ENCODE results near the gene COL11A2.

COL11A2 gene

GRCh38 chr6:33173535-33174180, 18.6 kb downstream of the COL11A2 start:
- no peak for FAIRE-seq

DNA sequence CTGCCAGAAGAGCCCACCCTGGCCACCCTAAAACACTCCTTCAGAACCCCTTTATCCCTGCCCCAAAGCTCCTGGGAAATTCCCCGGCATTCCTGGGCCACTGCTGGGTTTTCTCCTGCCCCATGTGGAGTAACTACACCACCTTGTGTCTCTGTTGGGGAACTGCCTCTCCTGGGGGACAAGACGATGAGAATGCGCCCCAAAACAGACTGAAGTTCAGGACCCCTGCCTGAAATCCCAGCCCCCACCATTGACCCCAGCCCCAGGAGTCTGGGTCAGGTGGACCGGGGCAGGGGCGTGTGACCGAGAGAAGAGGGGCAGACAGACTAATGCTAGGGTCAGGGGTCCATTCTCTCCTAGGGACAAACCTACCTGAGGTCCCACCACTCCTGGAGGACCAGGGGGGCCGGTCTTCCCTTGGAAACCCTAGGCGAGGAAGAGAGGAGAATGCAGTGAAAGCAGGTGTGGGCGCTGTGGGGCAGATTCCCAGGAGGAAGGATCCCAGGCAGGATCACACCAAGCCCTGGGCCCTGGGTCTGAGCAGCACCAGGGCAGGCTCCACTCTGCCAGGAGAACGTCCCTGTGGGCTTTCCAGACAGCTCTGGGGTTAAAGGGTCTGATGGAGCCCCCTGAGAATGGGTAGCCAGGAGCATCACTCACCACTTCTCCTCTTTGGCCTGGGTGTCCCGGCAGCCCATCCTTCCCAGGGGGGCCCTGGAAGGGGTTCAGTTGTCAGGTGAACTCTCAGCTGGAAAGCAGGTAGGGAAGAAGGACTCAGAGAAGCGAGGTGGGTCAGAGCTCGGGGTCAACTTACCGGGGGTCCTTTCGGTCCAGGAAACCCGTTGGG, 19.4 kb downstream of the COL11A2 start:
- DNase-seq (ENCODE audit: extremely low spot score, insufficient read length, low read depth) (peak; percentile 47), FAIRE-seq (peak; percentile 82)

More at GRCh38 chr6:33173535-33174180, 18.6 kb downstream of the COL11A2 start:
- no peak for DNase-seq (ENCODE audit: extremely low spot score, insufficient read length, low read depth)

DNA sequence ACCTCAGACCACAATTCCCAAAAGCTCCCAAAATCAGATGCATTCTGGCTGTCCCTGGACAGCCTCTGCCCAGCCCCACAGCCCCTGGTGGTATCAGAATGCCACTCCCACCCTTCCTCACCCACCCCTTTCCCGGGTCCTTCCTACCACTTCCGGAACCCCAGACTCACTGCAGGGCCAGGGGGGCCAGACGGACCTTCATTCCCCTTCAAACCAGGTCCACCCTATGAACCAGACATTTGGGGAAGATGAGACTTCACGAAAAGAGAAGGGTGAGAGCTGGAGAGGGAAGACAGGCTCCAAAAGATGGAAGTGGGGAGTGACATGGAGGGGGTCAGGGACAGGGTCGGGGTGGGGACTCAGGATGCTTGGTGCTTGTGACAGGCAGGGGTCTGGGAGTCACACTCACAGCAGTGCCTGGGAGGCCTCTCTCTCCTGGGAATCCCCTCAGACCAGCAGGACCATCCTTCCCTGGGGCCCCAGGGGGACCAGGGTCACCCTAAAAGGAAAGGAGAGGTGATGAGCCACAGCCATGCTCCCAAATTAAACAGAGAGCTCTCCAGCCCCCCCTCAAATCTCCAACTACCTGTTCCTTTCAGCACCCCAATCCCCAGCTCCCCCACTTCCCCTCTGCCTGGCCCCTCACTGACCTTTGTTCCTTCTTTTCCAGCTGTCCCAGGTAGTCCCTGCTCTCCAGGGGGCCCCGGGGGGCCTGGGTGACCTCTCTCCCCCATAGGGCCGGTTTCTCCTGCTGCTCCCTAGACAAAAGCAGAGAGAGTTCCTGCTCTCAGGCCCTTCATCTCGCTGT, 20.2 kb downstream of the COL11A2 start:
- FAIRE-seq (no peak), DNase-seq (ENCODE audit: extremely low spot score, insufficient read length, low read depth) (no peak)

DNA sequence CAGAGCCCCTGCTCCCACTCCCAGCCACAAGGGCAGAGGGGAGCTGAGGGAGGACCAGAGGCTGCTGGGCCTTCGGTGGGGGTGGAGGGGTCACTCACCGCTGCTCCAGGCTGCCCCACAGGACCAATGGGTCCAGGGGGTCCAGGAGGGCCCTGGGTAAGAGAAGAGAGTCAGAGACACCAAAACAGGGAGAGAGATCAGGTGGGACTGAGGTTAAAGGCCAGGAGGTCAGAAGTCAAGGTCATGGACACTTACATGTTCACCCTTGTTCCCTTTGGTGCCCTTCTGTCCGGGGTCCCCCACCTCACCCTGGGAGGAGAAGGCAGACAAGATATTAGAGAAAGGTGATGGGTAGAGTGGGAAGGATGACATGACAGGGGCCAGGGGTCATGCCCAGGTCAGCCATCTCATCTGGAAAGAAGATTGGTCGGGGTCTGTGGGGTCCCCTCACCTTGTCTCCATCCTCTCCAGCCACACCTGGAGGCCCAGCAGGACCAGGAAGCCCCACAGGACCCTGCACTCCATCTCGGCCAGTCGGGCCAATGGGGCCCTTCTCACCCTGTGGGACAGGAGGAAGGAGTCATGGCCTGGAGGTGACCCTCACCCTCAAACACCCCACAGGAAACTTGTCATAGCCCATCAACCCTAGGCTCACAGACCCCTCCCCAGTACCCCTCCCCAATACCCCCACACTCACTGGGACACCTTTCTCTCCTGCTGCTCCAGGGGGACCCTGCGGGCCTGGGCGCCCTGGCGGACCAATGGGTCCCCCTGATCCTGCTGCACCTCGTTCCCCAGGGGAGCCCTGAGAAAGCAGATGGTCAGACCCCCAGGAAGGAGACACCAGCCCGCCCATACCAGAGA, 21.0 kb downstream of the COL11A2 start:
- DNase-seq (ENCODE audit: extremely low spot score, insufficient read length, low read depth): no peak
- no peak for FAIRE-seq

DNA sequence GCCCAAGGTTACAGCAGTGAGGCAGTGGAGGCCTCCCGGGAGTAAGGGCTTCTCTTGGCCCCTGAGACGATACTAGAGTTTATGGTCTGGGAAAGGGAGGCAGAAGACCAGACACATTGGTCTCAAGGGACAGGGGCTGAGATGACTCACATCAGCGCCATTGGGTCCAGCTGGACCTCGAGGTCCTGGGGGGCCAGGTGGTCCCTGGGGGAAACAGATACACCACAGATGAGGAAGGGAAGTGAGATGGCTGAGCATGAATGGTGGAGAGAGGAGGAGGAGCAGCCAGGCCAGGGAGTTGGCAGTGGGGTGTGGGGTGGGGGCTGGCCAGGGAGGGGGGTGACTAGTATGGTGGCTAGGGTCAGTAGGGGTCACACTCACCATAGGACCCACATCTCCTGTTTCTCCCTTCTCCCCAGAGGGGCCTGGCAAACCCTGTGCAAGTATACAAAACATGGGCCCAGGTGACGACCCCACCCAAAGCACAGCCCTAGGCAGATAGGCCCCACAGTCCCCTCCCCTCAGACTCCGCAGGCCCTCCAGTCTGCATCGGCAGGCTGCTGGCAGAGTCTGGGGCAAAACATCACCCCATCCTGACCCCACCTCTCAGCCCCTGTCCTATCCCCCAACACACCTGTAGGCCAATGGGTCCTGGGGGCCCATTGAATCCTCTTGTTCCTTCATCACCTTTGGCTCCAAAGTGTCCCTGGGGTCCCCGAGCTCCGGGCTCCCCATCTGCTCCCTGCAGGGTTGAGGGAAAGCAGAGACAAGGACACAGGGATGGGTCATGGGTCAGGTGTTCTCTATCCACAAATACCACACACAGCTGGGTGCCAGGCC, 21.9 kb downstream of the COL11A2 start:
- peak; percentile 57 for DNase-seq (ENCODE audit: extremely low spot score, insufficient read length, low read depth)

DNA sequence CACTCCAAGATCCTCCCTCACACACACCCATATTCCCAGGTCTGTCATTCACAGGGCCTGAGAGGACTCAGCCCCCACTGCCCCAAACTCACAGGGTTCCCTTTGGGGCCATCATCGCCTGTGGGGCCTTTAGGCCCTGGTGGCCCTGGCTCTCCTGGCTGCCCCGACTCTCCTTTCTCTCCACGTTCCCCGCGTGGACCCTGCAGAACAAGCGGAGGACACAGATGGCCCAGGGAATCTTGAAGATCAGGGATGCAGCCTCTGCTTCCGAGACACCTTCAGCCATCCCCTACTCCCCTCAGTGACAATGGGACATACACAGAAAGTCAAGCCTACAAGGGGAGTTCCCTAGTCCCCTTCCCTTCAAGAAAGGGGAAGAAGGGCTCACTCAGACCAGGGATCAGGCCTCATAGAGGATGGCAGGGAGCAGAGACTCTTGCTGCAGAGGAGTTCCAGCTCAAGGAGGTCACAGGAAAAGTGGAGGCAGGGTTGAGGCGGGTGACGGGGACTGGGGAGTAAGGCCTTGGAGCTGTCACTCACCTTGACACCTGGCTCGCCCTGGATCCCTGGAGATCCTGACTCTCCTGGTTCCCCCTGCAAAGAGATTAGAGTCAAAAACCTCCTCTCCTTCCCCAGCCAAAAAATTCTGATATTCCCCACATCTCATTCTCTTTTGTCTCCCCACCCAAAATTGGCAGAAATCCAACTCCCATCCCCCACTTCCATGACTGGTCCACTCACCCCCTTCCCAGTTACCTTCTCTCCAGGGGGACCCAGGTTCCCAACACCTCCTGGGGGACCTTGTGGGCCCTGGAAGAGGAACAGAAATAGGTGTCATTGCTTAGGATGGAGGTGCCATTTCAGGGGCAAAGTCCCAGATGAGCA, 22.7 kb downstream of the COL11A2 start:
- DNase-seq (ENCODE audit: extremely low spot score, insufficient read length, low read depth) (no peak), FAIRE-seq (peak; percentile 39)

More for the DNA sequence above, 21.9 kb downstream of the COL11A2 start:
- peak; percentile 83 for FAIRE-seq

GRCh38 chr6:33168639-33169038, 23.6 kb downstream of the COL11A2 start:
- FAIRE-seq: no peak
- DNase-seq (ENCODE audit: extremely low spot score, insufficient read length, low read depth): no peak

GRCh38 chr6:33168284-33168601, 24.0 kb downstream of the COL11A2 start:
- no peak for FAIRE-seq
- DNase-seq (ENCODE audit: extremely low spot score, insufficient read length, low read depth): no peak

- DNase-seq (ENCODE audit: extremely low spot score, insufficient read length, low read depth): no peak
- FAIRE-seq: no peak
Observed at GRCh38 chr6:33167374-33168283, 24.6 kb downstream of the COL11A2 start.

DNA sequence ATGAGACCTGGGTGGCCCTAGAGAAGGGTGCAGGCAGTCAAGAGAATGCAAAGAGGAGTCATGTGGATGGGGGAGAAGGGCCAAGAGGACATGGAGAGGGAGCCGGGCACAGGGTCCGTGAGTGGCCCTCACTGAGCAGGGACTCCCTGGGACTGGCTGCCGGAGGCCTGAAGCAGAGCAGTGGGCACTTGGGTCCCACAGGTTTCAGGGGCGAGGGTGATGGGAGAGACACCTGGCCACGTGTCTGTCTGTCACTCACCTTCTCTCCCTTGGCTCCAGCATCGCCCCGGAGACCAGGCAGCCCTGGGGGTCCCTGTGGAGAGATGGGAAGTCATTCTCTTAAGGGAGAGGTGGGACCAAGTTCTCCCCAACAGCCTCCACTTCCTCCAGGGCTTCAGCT, 25.5 kb downstream of the COL11A2 start:
- DNase-seq (ENCODE audit: extremely low spot score, insufficient read length, low read depth) (no peak), FAIRE-seq (no peak)

DNA sequence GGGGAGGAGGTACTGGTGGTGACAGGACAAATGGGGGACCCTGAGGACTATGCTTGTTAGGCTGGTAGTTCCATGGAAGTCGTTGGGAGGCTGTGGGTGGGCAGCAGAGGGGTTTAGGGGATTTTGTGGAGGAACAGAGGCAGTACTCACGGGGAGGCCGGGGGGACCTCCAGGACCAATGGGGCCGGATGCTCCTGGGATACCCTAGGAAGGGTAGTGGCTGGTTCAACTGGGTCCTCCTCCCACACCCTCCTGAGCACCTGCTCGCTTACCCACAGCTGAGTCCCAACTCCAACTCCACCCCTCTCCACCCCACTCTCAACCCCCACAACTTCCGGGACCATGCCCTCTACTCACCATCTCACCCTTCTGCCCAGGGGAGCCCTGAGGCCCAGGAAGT, 25.9 kb downstream of the COL11A2 start:
- no peak for DNase-seq (ENCODE audit: extremely low spot score, insufficient read length, low read depth)
- FAIRE-seq: no peak

GRCh38 chr6:33165581-33166258, 26.5 kb downstream of the COL11A2 start:
- DNase-seq (ENCODE audit: extremely low spot score, insufficient read length, low read depth) (no peak), FAIRE-seq (no peak)

- FAIRE-seq (no peak), DNase-seq (ENCODE audit: extremely low spot score, insufficient read length, low read depth) (no peak)
Observed at GRCh38 chr6:33164665-33165373, 27.4 kb downstream of the COL11A2 start.

DNA sequence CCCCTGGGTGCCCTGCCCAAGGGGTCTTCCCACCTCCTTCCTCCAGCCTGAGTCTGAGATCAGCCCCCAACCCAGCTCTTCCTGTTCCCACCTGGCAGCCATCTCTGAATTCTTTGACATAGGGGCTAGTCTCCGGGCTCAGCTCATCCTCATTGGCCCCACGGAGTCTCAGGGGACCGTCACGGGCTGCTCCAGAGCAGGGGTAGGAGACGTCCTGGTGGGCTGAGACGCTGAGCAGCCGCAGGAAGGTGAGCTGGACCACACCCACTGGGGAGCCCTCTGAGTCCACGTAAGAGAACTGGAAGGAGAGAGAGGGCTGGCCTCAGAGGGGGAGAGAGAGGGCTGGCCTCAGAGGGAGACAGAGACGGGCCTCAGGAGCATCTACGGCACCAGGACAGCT, 28.1 kb downstream of the COL11A2 start:
- DNase-seq (ENCODE audit: extremely low spot score, insufficient read length, low read depth) (no peak), FAIRE-seq (no peak)

DNA sequence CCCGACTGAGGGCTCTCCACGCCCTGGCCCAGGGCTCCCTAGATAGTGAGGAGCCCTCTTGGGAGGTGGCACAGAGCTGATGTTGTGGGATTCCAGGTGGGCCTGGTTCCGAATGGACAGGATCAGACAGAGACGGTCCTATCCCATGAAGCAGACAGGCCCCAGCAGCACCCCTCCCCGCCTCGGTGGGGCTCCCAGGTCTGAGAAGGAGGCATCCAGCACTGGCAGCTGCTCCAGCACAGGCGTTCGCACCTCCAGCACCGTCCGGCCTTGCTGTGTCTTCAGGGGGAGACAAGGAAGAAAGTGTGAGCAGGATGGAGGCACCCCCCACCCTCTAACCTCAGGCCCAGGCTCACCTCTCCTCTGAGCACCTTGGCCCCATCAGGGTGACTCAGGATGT, 28.7 kb downstream of the COL11A2 start:
- no peak for FAIRE-seq
- no peak for DNase-seq (ENCODE audit: extremely low spot score, insufficient read length, low read depth)
